Adrenal gland (tissue), 12 donors: Measurements from ENCODE around the gene BBOX1. TPM values are rescaled to one million over a fixed set of nuclear protein-coding genes. Genes with fewer than 3 reads are reported as not detected.
A peak's percentile ranks its signal among the peaks of the same experiment; 100 is the strongest.
"Not testable (repeated sequence)": the region's sequence is repeated elsewhere in the genome, so short reads cannot be mapped to it uniquely, and the experiment has no call there.

Source experiments
- DNase-seq, 7 donors: peaks; one replicate each; pipeline ENCODE4 v3.0.0-alpha.2; 2019 to 2020
- H3K27ac ChIP-seq, 5 donors: fragments of 200-600 bp; sonication (generic) in 4 of 5; 1 replicate in 3 of 5; 2 replicates in 2 of 5; pipeline versions ENCODE4 v1.5.1 to v1.8.0; 2016 to 2020; ENCODE audit warnings: mild to moderate bottlenecking in 1 of 5
- H3K27me3 ChIP-seq: fragments of 200-600 bp; 2 replicates; pipeline ENCODE4 v1.8.0; 2021
- H3K36me3 ChIP-seq, 2 donors: fragments of 200-600 bp; replicated peaks in 1 of 2; 1 replicate in 1 of 2; 2 replicates in 1 of 2; pipeline versions ENCODE4 v1.5.1 to v1.8.0; 2018 to 2022
- H3K4me1 ChIP-seq, 2 donors: fragments of 200-600 bp; replicated peaks in 1 of 2; 1 replicate in 1 of 2; 2 replicates in 1 of 2; pipeline versions ENCODE4 v1.5.1 to v1.8.0; 2018 to 2021
- H3K4me3 ChIP-seq, 4 donors: fragments of 200-600 bp; sonication (generic) in 3 of 4; one replicate each; pipeline ENCODE4 v1.5.1; 2016 to 2018
- H3K9me3 ChIP-seq, 3 donors: fragments of 200-600 bp; sonication (generic) in 1 of 3; replicated peaks in 1 of 3; 1 replicate in 2 of 3; 2 replicates in 1 of 3; pipeline versions ENCODE4 v1.5.1 to v1.8.0; 2016 to 2021
- POLR2A ChIP-seq, 2 donors: fragments of 450-650 bp; IDR thresholded peaks; one replicate each; pipeline ENCODE4 v1.6.1; 2017; ENCODE audit warnings: antibody characterized with exemption in 2 of 2, mild to moderate bottlenecking in 2 of 2, moderate library complexity in 1 of 2
- WGBS, 4 donors: extraction: QIAGEN DNeasy Blood & Tissue Kit in 2 of 4; methylation state at CpG; one replicate each; pipeline versions ENCODE4 v1.1.5 to v1.1.7; 2013 to 2017; 5-methylcytosine and 5-hydroxymethylcytosine counted together
- intact Hi-C, 2 donors: fragments of 100-400 bp; cut with DNase I; formaldehyde crosslinking; loops; one replicate each; pipeline versions ENCODE4 v1.14.1 to v1.15.0; 2022 to 2023
- polyA plus RNA-seq, 3 donors: library from polyadenylated mRNA; stranded (reverse); fragments of 200-250 nt in 2 of 3; fragments of 350-450 nt in 1 of 3; fragmentation: Illumina TruSeq in 1 of 3; extraction: RNeasy Lipid Tissue Mini Kit (QIAGEN cat#74804) in 1 of 3; gene quantifications; one replicate each; pipeline ENCODE4 v1.2.3, GENCODE V29; 2013 to 2014
- total RNA-seq, 9 donors: library from RNA; depleted of rRNA in 4 of 9; stranded (reverse); fragments of >200 nt in 4 of 9; fragments of 120-200 nt in 1 of 9; fragmentation: NEBNext Ultra II Directional in 1 of 9; extraction: Animal tissue kit (Norgen Biotek cat#: 25700) in 1 of 9; gene quantifications; one replicate each; pipeline versions ENCODE4 v1.1.0 to v1.2.4, GENCODE V29; 2013 to 2023
- TF ChIP-seq, protein P1 (sequence below), 6 experiments: fragments of 450-650 bp in 4 of 6; fragments of 200-600 bp in 2 of 6; sonication (generic) in 1 of 6; IDR thresholded peaks; 1 replicate in 5 of 6; 2 replicates in 1 of 6; pipeline versions ENCODE4 v1.5.1 to v1.8.0; 2016 to 2021; ENCODE audit warnings: antibody characterized with exemption in 6 of 6, mild to moderate bottlenecking in 2 of 6, moderate library complexity in 1 of 6
- donor health status: healthy with polysubstance abuse.
- donor health status: Bipolar disorder and iron deficiency.
- donor health status: DM: yes; HTN: yes; CAD: no.
- donor health status: DM: no; HTN: no; CAD: no.
- donor health status: DM: no; HTN: no; CAD: no.
- donor health status: DM: yes; HTN: yes; CAD: no.

BBOX1 gene
- total and polyA plus RNA-seq, 12 donors: 0.28 TPM; not detected in 11

DNA sequence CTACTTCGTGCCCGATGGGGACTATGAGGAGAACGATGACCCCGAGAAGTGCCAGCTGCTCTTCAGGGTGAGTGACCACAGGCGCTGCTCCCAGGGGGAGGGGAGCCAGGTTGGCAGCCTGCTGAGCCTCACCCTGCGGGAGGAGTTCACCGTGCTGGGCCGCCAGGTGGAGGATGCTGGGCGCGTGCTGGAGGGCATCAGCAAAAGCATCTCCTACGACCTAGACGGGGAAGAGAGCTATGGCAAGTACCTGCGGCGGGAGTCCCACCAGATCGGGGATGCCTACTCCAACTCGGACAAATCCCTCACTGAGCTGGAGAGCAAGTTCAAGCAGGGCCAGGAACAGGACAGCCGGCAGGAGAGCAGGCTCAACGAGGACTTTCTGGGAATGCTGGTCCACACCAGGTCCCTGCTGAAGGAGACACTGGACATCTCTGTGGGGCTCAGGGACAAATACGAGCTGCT lies 46.0 kb upstream of the BBOX1 start:
- DNase-seq: peak in 1 of 7 donors; percentile 11
- Histone ChIP-seq H3K27ac (peak overlapping the region in 1 of 5 donors; percentile 69), H3K27me3 (no peaks in the 10 kb centered on the region), H3K36me3 (no peaks in the 10 kb centered on the region), H3K9me3 (no peaks in the 10 kb centered on the region), H3K4me1 (no peaks in the 10 kb centered on the region), H3K4me3 (peak overlapping the region in 2 of 4 donors; percentile 6 to 33)
- intact Hi-C loops: no loop called here
- WGBS, 4 donors: 53 to 66% (median 60%) methylated on average over 10 to 19 of the region's 19 CpGs
- TF ChIP-seq POLR2A (IDR thresholded peaks at IDR 0.05): no peak
- TF ChIP-seq, protein P1, sequence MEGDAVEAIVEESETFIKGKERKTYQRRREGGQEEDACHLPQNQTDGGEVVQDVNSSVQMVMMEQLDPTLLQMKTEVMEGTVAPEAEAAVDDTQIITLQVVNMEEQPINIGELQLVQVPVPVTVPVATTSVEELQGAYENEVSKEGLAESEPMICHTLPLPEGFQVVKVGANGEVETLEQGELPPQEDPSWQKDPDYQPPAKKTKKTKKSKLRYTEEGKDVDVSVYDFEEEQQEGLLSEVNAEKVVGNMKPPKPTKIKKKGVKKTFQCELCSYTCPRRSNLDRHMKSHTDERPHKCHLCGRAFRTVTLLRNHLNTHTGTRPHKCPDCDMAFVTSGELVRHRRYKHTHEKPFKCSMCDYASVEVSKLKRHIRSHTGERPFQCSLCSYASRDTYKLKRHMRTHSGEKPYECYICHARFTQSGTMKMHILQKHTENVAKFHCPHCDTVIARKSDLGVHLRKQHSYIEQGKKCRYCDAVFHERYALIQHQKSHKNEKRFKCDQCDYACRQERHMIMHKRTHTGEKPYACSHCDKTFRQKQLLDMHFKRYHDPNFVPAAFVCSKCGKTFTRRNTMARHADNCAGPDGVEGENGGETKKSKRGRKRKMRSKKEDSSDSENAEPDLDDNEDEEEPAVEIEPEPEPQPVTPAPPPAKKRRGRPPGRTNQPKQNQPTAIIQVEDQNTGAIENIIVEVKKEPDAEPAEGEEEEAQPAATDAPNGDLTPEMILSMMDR (IDR thresholded peaks at IDR 0.05): no peak

DNA sequence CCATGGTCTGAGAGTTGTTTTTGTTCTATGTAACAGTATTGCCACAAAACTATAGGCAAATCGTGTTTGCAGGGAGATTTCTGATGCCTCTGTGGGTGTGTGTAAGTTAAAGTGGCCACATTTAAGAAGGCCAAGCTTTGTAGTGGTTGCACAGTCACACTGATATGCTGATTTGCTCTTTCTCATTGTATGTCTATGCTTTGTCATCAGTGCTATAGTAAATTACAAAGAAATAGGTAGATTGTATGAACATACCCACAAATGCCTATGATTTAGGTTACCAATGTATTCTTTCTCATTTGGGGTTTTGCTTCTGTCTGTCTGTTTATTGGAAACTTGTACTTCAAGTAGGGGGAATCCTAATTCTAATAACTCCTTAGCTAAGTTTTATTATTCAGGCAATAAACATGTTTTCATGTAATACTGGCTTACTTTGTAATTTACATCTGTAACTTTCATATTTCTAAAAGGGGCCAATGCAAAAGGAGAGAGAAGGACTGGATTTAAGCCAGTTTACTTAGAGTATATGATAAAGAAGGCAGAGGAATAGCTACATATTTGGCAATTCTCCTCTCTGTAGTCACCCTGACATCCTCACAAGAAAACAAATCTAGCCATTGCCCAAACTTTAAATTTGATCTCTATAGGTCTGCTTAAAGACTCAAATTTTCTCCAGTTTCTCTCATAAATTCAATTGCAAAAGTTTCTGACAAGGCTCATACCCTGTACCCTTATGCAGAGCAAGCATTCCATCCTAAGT lies 44.7 kb upstream of the BBOX1 start:
- no peak for DNase-seq
- intact Hi-C loops: no loop called here
- Histone ChIP-seq H3K27me3 (no peaks in the 10 kb centered on the region), H3K4me3 (peak overlapping the region in 1 of 4 donors; percentile 33), H3K36me3 (no peaks in the 10 kb centered on the region), H3K4me1 (no peaks in the 10 kb centered on the region), H3K9me3 (no peaks in the 10 kb centered on the region), H3K27ac (no peak overlapping the region)
- 21 to 34% (median 27%) methylated on average over 1 of the region's 1 CpG for WGBS, 4 donors
- TF ChIP-seq, protein P1 (IDR thresholded peaks at IDR 0.05): no peak
- no peak for TF ChIP-seq POLR2A (IDR thresholded peaks at IDR 0.05)

DNA sequence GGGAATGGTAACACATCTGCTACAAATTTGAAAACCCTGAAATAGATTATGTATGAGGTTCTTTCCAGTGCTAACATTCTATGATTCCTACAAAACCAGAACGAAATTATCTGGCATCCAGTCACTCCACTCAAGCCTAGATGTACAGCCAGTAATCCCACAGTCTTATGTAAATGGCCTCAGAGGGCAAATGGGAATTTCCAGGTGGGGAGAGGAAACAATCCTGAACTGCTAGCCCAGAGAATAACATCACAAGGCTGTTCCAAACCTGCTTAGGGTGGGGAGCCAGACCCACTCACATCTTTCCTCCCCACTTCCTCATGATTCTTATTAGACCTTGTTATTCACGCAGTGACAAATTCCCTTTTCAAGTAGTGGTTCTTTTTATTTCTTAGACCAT lies 43.2 kb upstream of the BBOX1 start:
- Histone ChIP-seq H3K36me3 (no peaks in the 10 kb centered on the region), H3K4me1 (no peaks in the 10 kb centered on the region), H3K9me3 (no peaks in the 10 kb centered on the region), H3K4me3 (no peak overlapping the region), H3K27me3 (no peaks in the 10 kb centered on the region), H3K27ac (no peak overlapping the region)
- no peak for DNase-seq
- intact Hi-C loops: no loop called here
- WGBS, 4 donors: 64 to 80% (median 67%) methylated on average over 2 of the region's 2 CpGs
- TF ChIP-seq POLR2A (IDR thresholded peaks at IDR 0.05): no peak
- TF ChIP-seq, protein P1 (IDR thresholded peaks at IDR 0.05): no peak

DNA sequence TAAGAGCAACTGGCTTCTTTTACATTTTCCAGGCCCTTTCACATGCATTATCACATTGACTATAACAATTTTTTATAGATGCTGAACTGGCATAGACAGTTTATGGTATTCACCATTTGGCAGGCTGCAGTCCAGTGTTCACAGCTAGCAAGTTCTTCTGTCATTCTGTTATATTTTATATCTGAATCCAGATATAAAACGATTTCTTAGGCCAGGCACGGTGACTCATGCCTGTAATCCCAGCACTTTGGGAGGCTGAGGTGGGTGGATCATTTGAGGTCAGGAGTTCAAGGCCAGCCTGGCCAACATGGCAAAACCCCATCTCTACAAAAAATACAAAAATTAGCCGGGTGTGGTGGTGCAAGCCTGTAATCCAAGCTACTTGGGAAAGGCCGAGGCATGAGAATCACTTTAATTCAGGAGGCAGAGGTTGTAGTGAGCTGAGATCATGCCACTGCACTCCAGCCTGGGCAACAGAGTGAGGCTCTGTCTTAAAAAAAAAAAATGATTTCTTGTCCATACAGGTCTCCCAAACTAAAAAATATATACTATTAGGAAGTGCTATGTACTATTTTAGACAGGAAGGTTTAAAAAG lies 39.4 kb upstream of the BBOX1 start:
- H3K9me3 ChIP-seq, intact Hi-C loops, H3K4me1 ChIP-seq, H3K27me3 ChIP-seq, H3K27ac ChIP-seq, H3K4me3 ChIP-seq, H3K36me3 ChIP-seq: not testable (repeated sequence)
- DNase-seq: peak in 3 of 7 donors; percentile 13 to 17 (median 14)
- WGBS, 4 donors: 38 to 54% (median 51%) methylated on average over 4 of the region's 4 CpGs
